ENCODE data around the gene IL1R1.
"Not testable (repeated sequence)": the region's sequence is repeated elsewhere in the genome, so short reads cannot be mapped to it uniquely, and the experiment has no call there.

The IL1R1 gene, protein sequence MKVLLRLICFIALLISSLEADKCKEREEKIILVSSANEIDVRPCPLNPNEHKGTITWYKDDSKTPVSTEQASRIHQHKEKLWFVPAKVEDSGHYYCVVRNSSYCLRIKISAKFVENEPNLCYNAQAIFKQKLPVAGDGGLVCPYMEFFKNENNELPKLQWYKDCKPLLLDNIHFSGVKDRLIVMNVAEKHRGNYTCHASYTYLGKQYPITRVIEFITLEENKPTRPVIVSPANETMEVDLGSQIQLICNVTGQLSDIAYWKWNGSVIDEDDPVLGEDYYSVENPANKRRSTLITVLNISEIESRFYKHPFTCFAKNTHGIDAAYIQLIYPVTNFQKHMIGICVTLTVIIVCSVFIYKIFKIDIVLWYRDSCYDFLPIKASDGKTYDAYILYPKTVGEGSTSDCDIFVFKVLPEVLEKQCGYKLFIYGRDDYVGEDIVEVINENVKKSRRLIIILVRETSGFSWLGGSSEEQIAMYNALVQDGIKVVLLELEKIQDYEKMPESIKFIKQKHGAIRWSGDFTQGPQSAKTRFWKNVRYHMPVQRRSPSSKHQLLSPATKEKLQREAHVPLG

DNA sequence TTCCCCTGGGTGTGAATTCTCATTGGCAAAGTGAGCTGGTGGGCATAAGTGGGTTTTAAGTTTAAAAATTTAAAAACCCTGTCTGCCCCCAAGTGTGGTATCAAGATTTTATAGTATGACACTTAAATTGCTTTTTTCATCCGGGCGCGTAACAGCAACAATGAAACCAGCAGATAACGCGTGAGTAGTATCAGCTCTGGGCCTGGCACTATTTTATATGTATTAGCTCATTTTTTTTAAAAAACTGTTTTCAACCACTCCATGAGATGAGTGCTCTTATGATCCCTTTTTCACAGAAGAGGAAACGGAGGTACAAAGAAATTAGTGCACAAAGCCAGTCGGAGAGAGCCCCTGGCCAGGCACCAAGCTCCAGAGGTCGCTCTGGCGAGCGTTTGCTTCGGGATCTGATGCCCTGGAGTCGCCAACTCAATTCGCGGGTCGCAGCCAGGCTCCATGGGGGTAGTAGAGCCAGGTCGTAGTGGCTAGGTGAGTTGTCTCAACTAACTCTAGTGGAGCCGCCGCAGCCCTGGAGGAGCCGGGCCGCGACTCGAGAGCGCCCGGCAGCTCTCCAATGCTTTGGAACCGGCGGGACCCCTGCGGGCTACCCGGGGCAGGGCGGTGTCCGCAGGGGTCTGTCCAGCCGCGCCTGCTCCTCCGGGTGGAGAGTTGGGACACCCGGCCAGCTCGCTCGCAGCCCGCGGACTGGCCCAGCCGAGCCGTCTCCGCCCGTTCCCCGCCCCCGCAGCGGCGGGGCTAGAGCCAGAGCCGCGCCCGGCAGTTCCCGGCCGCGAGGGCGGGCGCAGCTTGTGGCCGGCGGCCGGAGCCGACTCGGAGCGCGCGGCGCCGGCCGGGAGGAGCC, at the start of gene IL1R1:
Gene IL1R1, plus strand, starts transcription at position 777 of the 859 bp plus-strand sequence. CDS start 14,979 bp downstream, outside the sequence.
- DNase-seq: no peak

GRCh38 chr2:102093662-102094061, 48.9 kb upstream of the IL1R1 start:
- no peak for DNase-seq

DNA sequence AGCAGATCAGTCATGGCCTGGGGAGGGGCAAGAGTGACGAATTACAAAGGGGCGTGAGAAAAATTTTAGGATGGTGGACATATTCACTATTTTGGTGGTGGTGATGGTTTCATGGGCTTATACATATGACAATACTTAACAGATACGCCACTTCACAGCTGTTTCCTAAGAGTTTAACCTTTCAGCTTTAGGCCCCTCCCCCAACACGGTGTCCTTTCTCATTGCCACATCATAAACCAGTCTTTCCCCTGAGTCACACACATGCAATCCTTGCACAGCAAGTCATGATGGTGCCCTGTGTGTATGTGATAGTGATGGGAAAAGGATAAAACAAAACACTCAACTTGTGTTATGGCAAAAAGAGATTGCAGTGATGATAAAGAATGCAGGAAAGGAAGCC, 47.6 kb upstream of the IL1R1 start:
- no peak for DNase-seq

DNA sequence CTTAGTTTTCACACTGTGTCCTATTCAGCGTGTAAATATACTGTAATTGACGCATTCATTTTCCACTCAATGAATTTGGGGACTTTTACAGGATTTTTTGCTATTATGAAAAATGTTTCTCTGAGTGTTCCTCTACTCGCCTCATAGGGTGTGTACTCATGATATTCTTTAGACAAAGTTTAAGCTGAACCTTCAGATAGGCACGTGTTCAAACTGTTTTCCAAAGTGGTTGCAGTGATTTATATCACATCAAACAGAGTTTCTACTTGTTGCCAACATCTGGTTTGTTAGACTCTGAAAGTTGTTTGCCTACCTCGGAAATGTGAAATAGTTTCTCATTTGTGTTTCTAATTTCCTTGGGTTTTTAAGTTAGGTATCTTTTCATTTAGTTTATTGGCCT, 46.4 kb upstream of the IL1R1 start:
- no peak for DNase-seq

- DNase-seq: no peak
Observed at GRCh38 chr2:102098756-102099155, 43.8 kb upstream of the IL1R1 start.

- DNase-seq: no peak
Observed at GRCh38 chr2:102099536-102100298, 42.8 kb upstream of the IL1R1 start.

GRCh38 chr2:102100371-102101096, 42.0 kb upstream of the IL1R1 start:
- no peak for DNase-seq

- no peak for DNase-seq
Observed at GRCh38 chr2:102101097-102101848, 41.3 kb upstream of the IL1R1 start.

DNA sequence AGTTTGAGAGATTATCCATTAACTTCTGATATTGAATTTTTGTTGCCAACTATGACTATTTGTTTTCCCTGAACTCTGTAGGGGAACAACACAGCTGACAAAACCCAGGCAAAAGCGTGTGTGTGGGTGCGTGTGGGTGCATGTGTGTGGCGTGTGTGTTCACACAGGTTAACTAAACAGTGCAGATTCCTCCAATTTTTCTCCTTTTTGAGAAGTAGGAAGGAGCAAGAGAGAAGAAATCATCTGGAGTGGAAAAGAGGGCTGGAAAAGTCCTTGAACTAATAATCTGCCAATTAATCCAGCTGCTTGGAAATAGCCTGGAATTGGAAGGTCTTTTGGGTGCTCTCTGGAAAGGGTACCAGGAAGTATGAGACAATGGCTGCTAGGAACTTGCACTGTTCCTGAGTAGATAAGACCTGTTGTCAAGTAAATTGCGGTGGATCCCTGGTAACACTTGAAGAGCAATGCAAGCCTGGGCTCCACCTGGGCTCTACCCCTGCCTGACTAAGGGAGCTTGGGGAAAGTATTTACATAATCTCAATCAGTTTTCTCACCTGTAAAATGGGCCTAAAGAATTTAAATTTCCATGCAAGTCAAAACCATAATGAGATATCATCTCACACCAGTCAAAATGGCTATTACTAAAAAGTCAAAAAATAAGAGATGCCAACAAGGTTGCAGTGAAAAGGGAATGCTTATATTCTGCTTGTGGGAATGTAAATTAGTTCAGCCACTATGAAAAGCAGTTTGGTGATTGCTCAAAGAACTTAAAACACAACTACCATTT, 40.5 kb upstream of the IL1R1 start:
- DNase-seq: no peak

DNA sequence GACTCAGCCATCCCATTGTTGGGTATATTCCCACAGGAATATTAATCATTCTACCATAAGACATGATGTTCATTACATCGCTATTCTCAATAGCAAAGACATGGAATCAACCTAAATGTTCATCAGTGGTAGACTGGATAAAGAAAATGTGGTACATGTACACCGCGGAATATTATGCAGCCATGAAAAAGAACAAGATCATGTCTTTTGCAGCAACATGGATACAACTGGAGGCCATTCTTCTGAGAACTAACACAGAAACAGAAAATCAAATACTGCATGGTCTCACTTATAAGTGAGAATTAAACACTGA, 40.0 kb upstream of the IL1R1 start:
- not testable (repeated sequence) for DNase-seq

- DNase-seq: no peak
Observed at GRCh38 chr2:102103284-102103683, 39.3 kb upstream of the IL1R1 start.

GRCh38 chr2:102103992-102104871, 38.3 kb upstream of the IL1R1 start:
- no peak for DNase-seq

DNA sequence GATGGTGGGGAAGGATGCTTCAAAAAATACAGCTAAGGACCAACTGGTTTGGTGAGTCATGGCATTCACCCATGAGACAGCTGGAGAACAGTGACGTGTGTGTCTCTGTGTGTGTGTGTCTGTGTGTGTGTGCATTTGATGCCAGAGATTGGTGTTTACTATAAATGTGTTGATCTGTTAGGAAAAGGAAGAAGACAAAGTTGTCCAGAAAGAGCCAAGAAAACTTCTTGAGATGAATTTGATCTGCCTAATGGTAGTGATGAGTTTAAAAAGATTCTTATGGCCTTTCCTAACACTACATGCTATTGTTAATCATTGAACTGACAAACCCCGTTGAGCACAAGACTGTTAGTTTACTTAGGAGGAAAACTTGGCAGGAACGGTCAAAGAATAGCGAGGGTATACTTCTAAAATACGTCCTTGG, 36.4 kb upstream of the IL1R1 start:
- no peak for DNase-seq

DNA sequence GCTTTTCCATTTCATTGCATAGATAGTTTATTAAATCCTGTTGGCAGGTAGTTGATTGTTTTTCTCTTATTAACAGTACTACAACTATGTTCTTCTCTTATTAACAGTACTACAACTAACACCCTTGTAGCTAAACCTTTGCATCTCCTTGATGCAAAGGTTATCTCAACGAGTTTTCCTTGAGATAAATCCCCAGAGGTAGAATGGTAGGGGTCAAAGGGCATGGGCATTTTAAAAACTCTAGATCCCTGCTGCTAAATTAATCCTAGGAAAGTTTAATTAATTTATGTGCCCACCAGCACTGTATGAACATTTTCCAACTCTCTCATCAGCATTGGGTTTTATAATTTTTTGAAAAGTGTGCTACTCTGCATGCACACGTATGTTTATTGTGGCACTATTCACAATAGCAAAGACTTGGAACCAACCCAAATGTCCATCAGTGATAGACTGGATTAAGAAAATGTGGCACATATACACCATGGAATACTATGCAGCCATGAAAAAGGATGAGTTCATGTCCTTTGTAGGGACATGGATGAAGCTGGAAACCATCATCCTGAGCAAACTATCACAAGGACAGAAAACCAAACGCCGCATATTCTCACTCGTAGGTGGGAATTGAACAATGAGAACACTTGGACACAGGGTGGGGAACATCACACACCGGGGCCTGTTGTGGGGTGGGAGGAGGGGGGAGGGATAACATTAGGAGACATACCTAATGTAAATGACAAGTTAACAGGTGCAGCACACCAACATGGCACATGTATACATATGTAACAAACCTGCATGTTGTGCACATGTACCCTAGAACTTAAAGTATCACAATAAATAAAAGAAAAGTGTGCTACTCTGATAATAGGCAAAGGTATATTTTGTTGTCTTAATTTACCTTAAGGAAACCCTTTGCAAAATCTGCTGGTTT, 35.5 kb upstream of the IL1R1 start:
- DNase-seq: not testable (repeated sequence)

GRCh38 chr2:102107741-102108070, 34.8 kb upstream of the IL1R1 start:
- no peak for DNase-seq

- no peak for DNase-seq
Observed at GRCh38 chr2:102109016-102109415, 33.5 kb upstream of the IL1R1 start.

GRCh38 chr2:102110171-102110570, 32.4 kb upstream of the IL1R1 start:
- no peak for DNase-seq

GRCh38 chr2:102110596-102111334, 31.8 kb upstream of the IL1R1 start:
- no peak for DNase-seq
